ENCODE measurements around the gene OPCML.

Gene OPCML

GRCh38 chr11:133531971-133532651 lies at the start of gene OPCML:
OPCML (minus strand) TSS chr11:133532501.
- Histone ChIP-seq H3F3A (ENCODE audit: insufficient read depth, low read length) (no peaks in the 10 kb centered on the region), H3K9ac (ENCODE audit: low read length) (no peak within 1 kb of the TSS), H3K9me2 (ENCODE audit: low read depth, low read length) (no peaks in the 10 kb centered on the region), H3K27me3 (ENCODE audit: insufficient read depth, low read length) (no peaks in the 10 kb centered on the region), H3K27ac (ENCODE audit: low read depth, low read length, poor library complexity, severe bottlenecking) (no peak within 1 kb of the TSS), H2AFZ (ENCODE audit: low read length) (no peak within 1 kb of the TSS), H4K20me1 (ENCODE audit: insufficient read depth, low read length) (no peaks in the 10 kb centered on the region), H3K79me2 (ENCODE audit: insufficient read depth, low read length) (no peaks in the 10 kb centered on the region), H3K4me3 (ENCODE audit: low read depth, low read length, poor library complexity, severe bottlenecking) (no peak within 1 kb of the TSS), H3K9me3 (ENCODE audit: low read length) (no peaks in the 10 kb centered on the region), H3K4me1 (ENCODE audit: insufficient read depth, low read length, severe bottlenecking) (no peaks in the 10 kb centered on the region), H3K36me3 (ENCODE audit: insufficient read depth, low read length) (no peaks in the 10 kb centered on the region), H3K4me2 (ENCODE audit: low read length) (no peak within 1 kb of the TSS)
- TF ChIP-seq CTCF (IDR thresholded peaks at IDR 0.05; ENCODE audit: low read length) = no peak
- TF ChIP-seq EZH2 (IDR thresholded peaks at IDR 0.05; ENCODE audit: borderline replicate concordance, low read length) = no peak

GRCh38 chr11:133581091-133581490 lies 48.8 kb upstream of the OPCML start:
- Histone ChIP-seq H3K27ac (ENCODE audit: low read depth, low read length, poor library complexity, severe bottlenecking) (no peak overlapping the region), H4K20me1 (ENCODE audit: insufficient read depth, low read length) (no peaks in the 10 kb centered on the region), H3K4me1 (ENCODE audit: insufficient read depth, low read length, severe bottlenecking) (no peaks in the 10 kb centered on the region), H3K4me2 (ENCODE audit: low read length) (no peak overlapping the region), H3K4me3 (ENCODE audit: low read depth, low read length, poor library complexity, severe bottlenecking) (no peak overlapping the region), H3K9ac (ENCODE audit: low read length) (no peak overlapping the region), H3K9me3 (ENCODE audit: low read length) (no peaks in the 10 kb centered on the region), H3F3A (ENCODE audit: insufficient read depth, low read length) (no peaks in the 10 kb centered on the region), H3K79me2 (ENCODE audit: insufficient read depth, low read length) (no peaks in the 10 kb centered on the region), H3K9me2 (ENCODE audit: low read depth, low read length) (no peaks in the 10 kb centered on the region), H3K27me3 (ENCODE audit: insufficient read depth, low read length) (no peaks in the 10 kb centered on the region), H2AFZ (ENCODE audit: low read length) (no peak overlapping the region), H3K36me3 (ENCODE audit: insufficient read depth, low read length) (no peaks in the 10 kb centered on the region)
- no peak for TF ChIP-seq EZH2 (IDR thresholded peaks at IDR 0.05; ENCODE audit: borderline replicate concordance, low read length)
- TF ChIP-seq CTCF (IDR thresholded peaks at IDR 0.05; ENCODE audit: low read length) = no peak

GRCh38 chr11:133579165-133580031 lies 47.1 kb upstream of the OPCML start:
- no peaks in the 10 kb centered on the region for H4K20me1 ChIP-seq (ENCODE audit: insufficient read depth, low read length)
- no peak for TF ChIP-seq CTCF (IDR thresholded peaks at IDR 0.05; ENCODE audit: low read length)
- no peak for TF ChIP-seq EZH2 (IDR thresholded peaks at IDR 0.05; ENCODE audit: borderline replicate concordance, low read length)

More at GRCh38 chr11:133579165-133580031, 47.1 kb upstream of the OPCML start:
- H3K4me2 ChIP-seq (ENCODE audit: low read length) = no peak overlapping the region
- H3F3A ChIP-seq (ENCODE audit: insufficient read depth, low read length) = no peaks in the 10 kb centered on the region
- H3K4me1 ChIP-seq (ENCODE audit: insufficient read depth, low read length, severe bottlenecking) = no peaks in the 10 kb centered on the region
- H3K4me3 ChIP-seq (ENCODE audit: low read depth, low read length, poor library complexity, severe bottlenecking) = no peak overlapping the region
- no peak overlapping the region for H3K27ac ChIP-seq (ENCODE audit: low read depth, low read length, poor library complexity, severe bottlenecking)
- H2AFZ ChIP-seq (ENCODE audit: low read length) = no peak overlapping the region
- no peak overlapping the region for H3K9ac ChIP-seq (ENCODE audit: low read length)
- no peaks in the 10 kb centered on the region for H3K27me3 ChIP-seq (ENCODE audit: insufficient read depth, low read length)
- no peaks in the 10 kb centered on the region for H3K9me2 ChIP-seq (ENCODE audit: low read depth, low read length)
- H3K9me3 ChIP-seq (ENCODE audit: low read length) = no peaks in the 10 kb centered on the region
- H3K36me3 ChIP-seq (ENCODE audit: insufficient read depth, low read length) = no peaks in the 10 kb centered on the region
- H3K79me2 ChIP-seq (ENCODE audit: insufficient read depth, low read length) = no peaks in the 10 kb centered on the region

Data from OCI-LY1 (cell line).